Peyer's patch (tissue), 4 donors: ENCODE measurements around the gene CFAP77.

ENCODE experiments used
- POLR2A ChIP-seq, 2 donors: fragments of 450-650 bp; IDR thresholded peaks; one replicate each; pipeline ENCODE4 v1.5.1; 2017; ENCODE audit warnings: antibody characterized with exemption in 2 of 2, mild to moderate bottlenecking in 2 of 2, moderate library complexity in 2 of 2
- TF ChIP-seq, protein P1 (sequence below), 6 experiments: fragments of 450-650 bp in 4 of 6; fragments of 200-600 bp in 2 of 6; sonication (generic) in 1 of 6; IDR thresholded peaks; one replicate each; pipeline ENCODE4 v1.5.1; 2017 to 2019; ENCODE audit warnings: antibody characterized with exemption in 6 of 6, mild to moderate bottlenecking in 3 of 6, moderate library complexity in 1 of 6

DNA sequence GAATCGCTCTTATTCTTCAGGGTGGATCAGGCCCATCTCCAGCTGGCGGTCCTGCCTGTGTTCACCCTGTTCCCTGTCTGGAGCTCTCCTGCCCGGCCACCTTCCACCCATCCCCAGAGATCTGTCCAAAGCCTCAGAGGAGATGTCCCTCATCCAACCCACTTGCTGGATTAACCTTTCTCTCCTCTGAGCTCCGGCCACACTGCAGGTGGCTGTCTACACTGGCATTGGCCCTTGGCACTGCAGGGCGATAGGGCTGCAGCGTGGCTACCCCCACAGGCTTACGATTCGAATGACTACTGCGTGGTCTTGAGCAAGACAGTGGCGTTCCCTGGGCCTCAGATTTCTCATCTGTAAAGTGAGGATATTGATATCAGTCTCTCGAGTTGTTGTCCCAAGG is 108.6 kb downstream of the CFAP77 start:
- TF ChIP-seq, protein P1, sequence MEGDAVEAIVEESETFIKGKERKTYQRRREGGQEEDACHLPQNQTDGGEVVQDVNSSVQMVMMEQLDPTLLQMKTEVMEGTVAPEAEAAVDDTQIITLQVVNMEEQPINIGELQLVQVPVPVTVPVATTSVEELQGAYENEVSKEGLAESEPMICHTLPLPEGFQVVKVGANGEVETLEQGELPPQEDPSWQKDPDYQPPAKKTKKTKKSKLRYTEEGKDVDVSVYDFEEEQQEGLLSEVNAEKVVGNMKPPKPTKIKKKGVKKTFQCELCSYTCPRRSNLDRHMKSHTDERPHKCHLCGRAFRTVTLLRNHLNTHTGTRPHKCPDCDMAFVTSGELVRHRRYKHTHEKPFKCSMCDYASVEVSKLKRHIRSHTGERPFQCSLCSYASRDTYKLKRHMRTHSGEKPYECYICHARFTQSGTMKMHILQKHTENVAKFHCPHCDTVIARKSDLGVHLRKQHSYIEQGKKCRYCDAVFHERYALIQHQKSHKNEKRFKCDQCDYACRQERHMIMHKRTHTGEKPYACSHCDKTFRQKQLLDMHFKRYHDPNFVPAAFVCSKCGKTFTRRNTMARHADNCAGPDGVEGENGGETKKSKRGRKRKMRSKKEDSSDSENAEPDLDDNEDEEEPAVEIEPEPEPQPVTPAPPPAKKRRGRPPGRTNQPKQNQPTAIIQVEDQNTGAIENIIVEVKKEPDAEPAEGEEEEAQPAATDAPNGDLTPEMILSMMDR (IDR thresholded peaks at IDR 0.05) = no peak
- no peak for TF ChIP-seq POLR2A (IDR thresholded peaks at IDR 0.05)
